GM19023 (cell line): ENCODE measurements around the gene ATXN7L2.
"Not testable (repeated sequence)": the region's sequence is repeated elsewhere in the genome, so short reads cannot be mapped to it uniquely, and the experiment has no call there.

Experiments used
- ATAC-seq: cut with Tn5 transposase; IDR thresholded peaks from one replicate; pipeline ENCODE4 v1.9.1; 2021; ENCODE audit warnings: mild to moderate bottlenecking, moderate library complexity; ENCODE audit not compliant: unreplicated experiment

The ATXN7L2 gene, protein sequence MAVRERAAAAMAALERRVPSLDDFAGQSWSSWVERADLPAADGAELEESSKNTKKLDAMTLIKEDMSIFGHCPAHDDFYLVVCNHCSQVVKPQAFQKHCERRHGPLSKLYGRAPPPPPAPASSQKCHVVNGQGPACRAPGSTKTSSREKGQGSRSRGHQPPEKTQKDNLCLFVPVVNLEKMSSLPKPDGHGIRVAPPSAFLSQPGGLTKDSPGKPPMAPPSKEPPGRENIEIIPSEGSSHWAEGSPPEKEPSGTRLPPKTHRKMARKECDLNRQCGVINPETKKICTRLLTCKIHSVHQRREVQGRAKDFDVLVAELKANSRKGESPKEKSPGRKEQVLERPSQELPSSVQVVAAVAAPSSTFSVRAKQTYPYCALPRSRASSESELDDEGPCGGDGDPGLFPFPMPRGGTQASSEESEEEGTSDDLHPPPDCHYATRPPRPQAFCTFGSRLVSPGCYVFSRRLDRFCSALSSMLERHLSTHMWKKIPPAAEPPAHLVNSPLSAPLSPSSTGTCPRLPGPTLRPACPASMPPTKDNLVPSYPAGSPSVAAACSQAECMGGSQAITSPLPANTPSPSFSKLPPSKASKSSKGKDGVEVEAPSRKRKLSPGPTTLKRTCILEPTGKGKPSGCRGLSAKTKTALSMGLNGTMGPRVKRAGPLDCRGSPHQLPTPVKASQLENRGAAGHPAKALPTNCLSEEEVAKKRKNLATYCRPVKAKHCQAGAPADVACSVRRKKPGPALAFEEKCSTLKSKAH

GRCh38 chr1:109483672-109484518, at the start of gene ATXN7L2:
Gene ATXN7L2, plus strand, starts transcription at chr1:109483905. Its CDS starts 49 bp downstream, at chr1:109483954.
- peak; percentile 85 for ATAC-seq

GRCh38 chr1:109434484-109434883, 49.2 kb upstream of the ATXN7L2 start:
- ATAC-seq = no peak

DNA sequence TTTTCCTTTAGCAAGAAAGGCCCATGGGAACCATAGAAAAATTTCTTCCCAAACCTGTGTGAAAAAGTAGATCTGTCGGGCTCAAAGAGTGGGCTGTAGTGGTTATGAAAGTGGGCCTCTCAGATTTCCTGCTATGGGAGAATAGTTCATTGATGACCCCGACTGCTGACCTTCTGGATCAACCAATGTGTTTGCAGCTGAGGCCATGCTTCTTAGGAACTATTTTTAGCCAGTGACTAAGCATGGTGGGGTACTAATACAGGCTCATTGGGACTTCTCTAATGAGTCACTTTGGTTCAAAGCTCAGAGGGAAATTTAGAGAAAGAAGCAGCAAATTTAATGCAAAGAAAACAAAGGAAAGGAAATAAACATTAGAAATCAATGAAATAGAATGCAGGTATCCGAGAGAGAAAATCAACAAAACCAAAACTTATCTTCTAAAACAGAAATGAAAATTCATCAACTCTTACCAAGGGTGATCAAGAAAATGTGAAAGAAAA, 44.9 kb upstream of the ATXN7L2 start:
- no peak for ATAC-seq

DNA sequence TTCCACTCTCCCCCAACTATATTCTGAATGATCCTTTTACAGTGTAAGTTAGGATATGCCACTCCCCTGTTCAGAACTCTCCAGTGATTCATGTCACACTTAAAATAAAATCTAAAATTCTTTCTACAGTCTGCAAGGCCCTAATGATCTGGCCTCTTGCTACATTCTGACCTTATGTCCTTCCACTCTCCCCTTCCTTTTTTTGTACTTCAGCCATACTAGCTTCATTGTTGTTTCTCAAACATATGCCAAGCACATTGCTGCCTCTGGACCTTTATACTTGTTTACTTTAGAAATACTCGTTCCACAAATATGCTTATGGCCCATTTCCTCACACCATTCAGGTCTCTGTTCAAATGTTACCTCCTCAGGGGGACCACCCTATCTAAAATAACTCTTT, 42.6 kb upstream of the ATXN7L2 start:
- no peak for ATAC-seq

GRCh38 chr1:109443476-109443875, 40.2 kb upstream of the ATXN7L2 start:
- ATAC-seq = no peak

DNA sequence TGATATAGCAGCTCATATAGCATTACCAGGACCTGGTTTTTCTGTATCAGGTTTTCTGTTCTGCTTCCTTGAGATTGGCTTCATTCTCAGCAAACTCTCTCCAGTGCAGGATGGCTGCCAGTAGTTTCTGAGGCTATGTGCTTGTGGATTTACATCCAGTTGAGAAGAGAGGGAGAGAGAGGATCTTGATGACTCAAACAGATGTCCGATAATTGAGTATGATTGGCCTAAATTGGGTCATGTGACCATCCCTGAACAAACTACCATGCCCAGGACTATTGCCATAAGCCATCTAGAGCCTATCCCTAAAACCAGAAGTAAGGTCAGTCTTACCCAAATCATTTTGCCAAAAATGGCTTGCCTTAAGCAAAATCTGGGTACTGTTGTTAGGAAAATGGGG, 39.4 kb upstream of the ATXN7L2 start:
- ATAC-seq = no peak

DNA sequence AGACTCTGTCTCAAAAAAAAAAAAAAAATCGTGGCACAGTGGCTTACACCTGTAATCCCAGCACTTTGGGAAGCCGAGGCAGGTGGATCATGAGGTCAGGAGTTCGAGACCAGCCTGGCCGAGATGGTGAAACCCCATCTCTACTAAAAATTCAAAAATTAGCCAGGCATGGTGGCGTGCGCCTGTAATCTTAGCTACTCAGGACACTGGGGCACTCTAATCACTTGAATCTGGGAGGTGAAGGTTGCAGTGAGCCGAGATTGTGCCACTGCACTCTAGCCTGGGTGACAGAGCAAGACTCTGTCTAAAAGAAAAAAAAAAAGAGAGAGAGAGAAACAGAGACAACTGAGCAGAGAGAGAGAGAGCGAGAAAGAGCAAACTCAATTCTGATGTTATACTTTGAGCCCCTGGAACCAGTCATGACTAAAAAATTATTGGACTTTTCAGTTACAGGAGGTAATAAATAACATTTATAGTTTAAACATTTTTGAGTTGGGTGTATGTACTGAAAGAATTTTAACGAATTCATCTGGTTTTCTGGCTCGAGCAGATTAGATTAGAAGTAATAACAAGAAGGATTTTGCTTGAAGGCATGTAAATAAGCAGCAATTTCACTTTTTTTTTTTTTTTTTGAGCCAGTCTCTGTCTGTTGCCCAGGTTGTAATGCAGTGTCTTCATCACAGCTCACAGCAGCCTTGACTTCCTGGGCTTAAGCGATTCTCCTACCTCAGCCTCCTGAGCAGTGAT, 37.6 kb upstream of the ATXN7L2 start:
- not testable (repeated sequence) for ATAC-seq

DNA sequence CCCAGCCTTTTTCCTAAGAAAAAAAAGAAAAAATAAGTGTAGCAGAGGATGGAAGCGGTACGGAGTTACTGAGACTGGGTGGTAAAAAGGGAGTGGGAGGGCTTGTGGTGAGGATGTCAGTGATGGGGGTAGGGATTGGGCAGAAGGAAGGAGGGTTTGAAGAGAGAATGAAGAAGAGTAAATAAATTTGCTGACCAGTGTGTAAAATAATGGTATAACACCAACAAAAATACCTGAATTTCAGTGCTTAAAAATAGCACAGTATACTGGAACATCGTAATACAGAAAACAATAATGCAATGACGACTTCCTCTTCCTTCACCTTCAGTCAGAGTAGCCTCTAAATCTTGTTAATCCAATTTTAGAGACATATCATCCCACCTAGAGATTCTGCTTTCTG, 36.2 kb upstream of the ATXN7L2 start:
- no peak for ATAC-seq

GRCh38 chr1:109454497-109455133, 29.1 kb upstream of the ATXN7L2 start:
- ATAC-seq = no peak

GRCh38 chr1:109457819-109458218, 25.9 kb upstream of the ATXN7L2 start:
- no peak for ATAC-seq

DNA sequence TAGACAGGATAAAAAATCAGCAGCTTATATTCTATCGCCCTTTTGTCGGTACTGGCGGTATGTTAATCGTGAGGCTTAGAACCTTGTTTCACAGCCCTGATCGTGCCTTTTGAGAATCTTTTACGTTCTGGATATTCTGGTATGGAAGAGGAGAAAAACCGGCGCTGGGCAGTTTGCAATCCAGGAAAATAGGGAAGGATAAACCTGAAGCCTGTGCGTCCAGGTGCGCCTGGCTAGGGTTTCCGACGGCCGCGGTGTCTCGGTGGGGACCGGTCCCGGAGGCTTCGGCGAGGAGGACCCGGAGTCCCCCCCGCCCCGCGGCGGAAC, 17.6 kb upstream of the ATXN7L2 start:
- ATAC-seq = no peak

GRCh38 chr1:109466452-109467300, 17.0 kb upstream of the ATXN7L2 start, which contains the start of gene SYPL2:
Gene SYPL2, plus strand, starts transcription at chr1:109466546. Its CDS starts 298 bp downstream, at chr1:109466844.
- ATAC-seq = no peak

GRCh38 chr1:109467301-109467777, 16.4 kb upstream of the ATXN7L2 start:
- no peak for ATAC-seq

GRCh38 chr1:109468061-109468460, 15.6 kb upstream of the ATXN7L2 start:
- ATAC-seq = no peak

- no peak for ATAC-seq
These were observed 14.8 kb upstream of the ATXN7L2 start for GRCh38 chr1:109468903-109469302.

DNA sequence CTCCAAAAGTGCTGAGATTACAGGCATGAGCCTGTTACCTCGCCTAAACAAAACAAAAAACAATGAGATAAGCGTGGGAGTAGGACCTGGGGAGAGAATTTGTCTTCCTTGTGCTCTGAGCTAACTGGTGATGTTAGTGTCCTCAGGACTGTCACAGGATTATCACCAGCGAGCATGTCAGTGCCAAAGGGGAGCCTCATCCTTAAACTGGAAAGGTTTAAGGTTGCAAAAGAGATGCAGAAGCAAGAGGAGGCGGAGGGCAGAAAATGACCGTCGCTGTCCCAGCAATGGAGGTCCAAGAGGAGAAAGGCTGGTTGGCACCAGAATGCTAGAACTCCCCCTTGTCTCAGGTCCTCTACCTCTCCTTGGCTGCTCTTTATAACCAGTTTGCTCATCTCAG, 13.5 kb upstream of the ATXN7L2 start:
- no peak for ATAC-seq

DNA sequence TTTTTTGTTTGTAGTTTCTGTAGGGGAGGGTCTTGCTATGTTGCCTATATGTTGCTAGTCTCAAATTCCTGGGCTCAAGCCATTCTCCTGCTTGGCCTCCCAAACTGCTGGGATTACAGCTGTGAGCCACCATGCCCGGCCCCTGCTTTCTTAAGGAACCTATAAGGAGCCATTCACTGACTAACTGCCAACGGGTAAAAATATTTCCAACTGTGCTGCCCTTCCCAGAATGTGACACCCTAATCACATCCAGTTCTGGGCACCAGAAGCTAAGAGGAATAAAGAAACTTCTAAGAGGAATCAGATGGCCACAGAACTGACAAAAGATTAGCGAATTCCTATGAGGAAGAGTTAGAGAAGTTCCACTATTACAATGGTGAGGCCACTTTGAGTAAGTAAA, 10.9 kb upstream of the ATXN7L2 start:
- no peak for ATAC-seq

GRCh38 chr1:109473284-109474057, 10.2 kb upstream of the ATXN7L2 start:
- ATAC-seq = not testable (repeated sequence)
